C1 segment of cervical spinal cord (tissue), 14 donors: ENCODE results near the gene ANK3.
"Not testable (repeated sequence)": the region's sequence is repeated elsewhere in the genome, so short reads cannot be mapped to it uniquely, and the experiment has no call there.

Experiments used
- DNase-seq, 14 donors: peaks; one replicate each; lab custom pipeline; 2025; lab: John Stamatoyannopoulos, UW

The ANK3 gene

GRCh38 chr10:60310740-60311139, 78.9 kb downstream of the ANK3 start:
- no peak for DNase-seq

DNA sequence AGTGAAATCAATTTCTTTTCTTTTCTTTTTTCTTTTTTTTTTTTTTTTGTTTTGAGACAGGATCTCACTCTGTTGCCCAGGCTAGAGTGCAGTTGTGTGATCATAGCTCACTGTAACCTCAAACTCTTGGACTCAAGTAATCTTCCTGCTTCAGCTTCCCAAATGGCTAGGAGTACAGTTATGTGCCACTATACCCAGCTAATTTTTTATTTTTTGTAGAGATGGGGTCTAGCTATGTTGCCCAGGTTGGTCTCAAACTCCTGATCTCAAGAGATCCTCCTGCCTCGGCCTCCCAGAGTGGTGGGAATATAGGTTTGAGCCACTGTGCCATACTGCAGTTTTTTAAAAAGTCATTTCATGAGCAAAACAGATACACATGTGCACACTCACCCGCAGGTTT, 79.8 kb downstream of the ANK3 start:
- DNase-seq, result no peak

DNA sequence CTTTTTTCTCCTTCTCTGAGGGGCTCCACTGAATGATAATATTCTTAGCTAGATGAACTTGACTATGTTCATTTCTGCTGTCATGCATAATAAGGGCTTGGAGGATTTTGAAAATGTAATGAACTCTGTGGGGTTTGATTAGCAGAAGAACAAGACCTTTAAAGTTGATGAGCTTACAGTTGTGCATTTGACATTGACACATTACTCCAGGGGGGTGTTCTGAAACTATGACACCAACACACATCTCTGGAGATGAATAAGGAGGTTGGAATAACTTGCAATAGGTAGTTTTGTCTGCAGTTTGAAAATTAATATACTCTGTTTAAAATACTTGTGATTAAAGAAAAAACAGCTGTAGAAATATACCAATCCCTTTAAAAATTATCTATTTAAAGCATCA, 80.3 kb downstream of the ANK3 start:
- DNase-seq, result no peak

DNA sequence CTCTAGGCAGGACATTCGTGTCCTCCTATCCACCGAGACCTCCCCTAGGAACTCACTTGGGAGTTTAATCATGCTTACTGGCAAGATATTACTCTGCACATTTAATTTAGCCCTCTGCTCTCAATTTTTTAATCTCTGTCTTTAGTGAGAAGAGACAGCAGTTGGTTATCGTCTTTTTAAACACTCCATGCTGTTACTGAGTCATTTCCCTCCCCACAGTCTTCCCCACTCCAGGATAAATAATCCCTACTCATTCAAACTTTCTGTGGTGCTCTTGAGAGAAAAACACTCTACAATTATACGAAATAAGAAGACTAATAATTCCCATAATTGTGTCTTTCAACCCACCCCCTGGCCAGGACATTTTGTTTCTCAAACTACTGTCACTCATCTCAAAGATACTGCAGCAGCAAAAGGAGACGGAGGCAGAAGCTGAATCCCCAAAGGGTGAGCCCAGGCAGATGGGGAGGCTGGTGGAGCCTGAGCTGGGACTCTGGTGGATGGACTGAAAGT, 84.2 kb downstream of the ANK3 start:
- DNase-seq, result no peak

- DNase-seq, result no peak
Measured at GRCh38 chr10:60304829-60305379, 84.8 kb downstream of the ANK3 start.

- no peak for DNase-seq
Measured at GRCh38 chr10:60303778-60304177, 85.9 kb downstream of the ANK3 start.

DNA sequence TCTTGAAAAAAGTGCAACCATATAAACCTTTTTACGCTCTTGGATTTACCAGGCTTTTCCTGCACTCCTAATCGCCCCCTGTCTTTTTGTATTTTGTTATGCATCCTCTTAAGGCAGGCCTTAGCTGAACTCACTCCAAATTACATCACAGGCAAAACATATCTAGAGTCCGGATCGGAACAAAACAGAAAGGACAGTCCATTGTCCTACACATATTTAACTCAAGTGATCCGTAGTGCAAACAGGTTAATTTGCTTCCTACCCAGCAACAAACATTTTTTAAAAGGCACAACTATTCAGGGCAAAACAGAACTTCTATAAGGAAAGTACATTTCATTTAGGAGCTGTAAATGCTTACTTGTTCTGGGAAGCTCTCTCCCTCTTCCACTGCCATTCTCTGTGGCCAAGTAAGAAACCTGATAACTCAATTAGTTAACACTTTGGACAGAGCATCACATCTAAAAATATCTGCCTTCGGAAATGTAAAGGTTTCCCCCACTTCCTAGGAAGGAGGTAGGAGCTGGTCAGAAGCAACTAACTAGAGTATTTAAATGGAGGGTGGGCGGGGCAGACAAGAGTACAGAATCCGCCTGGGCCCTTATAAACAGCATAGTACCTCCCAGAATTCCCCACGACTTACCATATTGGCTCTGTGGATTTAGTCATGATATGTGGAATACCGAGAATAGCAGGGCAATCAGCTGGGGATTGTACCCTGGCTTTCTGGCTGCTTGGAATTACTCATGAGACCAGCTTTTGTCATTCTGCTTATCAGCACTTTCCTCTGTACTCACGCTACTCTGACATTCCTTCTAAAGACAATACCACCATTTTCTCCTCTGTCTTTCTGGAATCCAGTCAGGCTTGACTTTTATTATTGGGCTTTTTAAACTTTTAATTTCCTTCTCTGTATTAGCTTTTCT, 89.5 kb downstream of the ANK3 start:
- DNase-seq, result peak in 1 of 14 donors; percentile 62

GRCh38 chr10:60299390-60299778, 90.3 kb downstream of the ANK3 start:
- DNase-seq, result no peak

GRCh38 chr10:60298408-60299389, 91.0 kb downstream of the ANK3 start:
- peak in 1 of 14 donors; percentile 52 for DNase-seq

DNA sequence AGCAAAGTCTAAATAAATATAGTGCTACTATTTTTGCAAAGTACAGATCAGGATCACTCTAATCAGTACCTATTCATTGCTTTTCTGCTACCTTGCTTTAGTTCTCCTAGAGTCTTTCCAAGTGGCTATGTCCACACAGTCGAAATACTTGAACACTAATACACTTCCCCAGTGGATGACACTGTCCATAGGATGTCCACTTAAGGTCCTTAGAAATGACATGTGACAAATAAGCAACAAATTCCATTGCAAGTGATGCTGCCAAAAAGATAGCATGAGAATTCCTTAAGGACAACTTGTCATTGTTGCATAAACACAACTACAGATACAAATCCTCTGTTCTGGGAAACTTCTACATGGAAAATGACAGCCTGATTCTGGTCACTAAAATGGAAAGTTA, 93.6 kb downstream of the ANK3 start:
- DNase-seq, result no peak

GRCh38 chr10:60295028-60295937, 94.4 kb downstream of the ANK3 start:
- DNase-seq, result no peak

DNA sequence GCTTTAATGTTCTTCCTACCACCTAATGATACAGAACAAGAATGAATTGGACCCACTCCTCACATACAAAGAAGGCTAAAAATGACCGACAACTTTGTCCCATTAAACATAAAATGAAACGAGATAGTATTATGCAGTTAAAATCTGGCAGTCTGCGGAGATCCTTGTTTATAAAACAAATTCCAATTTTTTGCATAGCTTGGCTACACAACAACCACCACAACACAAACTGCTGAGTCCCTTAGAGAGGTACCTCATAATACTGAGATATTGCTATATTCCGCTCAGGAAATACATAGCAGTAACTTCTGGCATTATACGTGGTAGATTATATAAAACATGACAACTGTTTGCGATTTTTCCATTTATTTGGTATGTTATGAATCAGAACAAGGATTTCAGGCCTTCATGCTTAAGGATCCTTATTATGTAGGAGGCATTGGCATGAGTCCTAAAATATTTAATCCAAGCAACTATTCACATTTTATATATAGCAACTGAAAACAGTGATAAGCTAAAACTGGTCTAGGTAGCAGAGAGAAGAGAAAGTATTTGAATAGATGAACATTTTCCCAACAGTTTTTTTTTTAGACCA, 96.0 kb downstream of the ANK3 start:
- DNase-seq, result no peak

DNA sequence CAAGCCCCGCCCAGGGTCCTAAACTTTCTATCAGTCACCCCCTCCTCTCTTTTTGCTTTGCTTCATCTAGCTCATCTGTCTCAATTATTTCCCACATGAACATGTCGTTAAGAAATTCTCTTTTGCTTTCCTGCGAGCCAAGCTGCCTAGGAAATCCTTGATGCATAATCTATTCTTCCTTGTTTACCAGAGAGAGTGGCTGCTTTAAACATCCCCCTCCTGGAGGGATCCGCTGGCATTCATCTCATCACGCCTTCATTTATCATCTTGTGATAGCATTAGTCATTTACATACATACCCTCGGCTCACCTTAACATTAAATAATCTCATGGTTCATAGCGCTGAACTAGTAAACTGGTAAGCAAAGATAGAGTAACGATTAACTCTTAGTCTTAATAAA, 96.7 kb downstream of the ANK3 start:
- no peak for DNase-seq

DNA sequence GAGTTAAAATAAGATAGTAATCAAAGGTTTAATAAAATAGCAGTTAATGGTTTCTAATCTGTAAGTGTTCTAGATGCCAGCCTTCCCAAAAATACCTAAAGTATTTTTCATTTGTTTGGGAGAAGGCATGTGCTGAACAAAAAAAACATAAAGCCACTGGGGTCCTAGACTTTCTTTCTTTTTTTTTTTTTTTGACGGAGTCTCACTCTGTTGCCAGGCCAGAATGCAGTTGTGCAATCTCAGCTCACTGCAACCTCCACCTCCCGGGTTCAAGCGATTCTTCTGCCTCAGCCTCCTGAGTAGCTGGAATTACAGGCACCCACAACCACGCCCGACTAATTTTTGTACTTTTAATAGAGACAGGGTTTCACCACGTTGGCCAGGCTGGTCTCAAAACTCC, 97.1 kb downstream of the ANK3 start:
- not testable (repeated sequence) for DNase-seq

DNA sequence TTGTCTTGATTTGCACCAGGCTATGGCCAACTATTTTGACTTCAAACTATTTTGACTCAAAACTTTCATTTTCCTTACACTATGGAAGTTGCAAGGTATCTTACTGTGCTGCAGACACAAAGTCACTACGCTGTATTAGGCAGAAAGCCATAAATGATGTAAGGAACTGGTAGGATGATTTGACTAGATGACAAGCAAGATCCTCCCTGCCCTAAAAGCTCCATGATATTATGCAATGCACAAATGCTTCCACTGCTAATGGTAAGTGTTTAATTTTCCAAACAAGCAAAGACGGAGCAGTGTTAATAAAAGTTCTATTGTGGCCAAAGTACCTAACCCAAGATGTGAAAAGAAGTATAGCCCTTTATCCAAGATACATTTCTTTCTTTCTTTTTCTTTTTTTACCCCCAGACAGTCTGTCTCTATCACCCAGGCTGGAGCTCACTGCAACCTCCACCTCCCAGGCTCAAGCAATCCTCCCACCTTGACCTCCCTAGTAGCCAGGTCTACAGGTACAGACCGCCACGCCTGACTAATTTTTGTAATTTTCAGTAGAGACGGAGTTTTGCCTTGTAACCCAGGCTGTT, 98.2 kb downstream of the ANK3 start:
- DNase-seq, result no peak

DNA sequence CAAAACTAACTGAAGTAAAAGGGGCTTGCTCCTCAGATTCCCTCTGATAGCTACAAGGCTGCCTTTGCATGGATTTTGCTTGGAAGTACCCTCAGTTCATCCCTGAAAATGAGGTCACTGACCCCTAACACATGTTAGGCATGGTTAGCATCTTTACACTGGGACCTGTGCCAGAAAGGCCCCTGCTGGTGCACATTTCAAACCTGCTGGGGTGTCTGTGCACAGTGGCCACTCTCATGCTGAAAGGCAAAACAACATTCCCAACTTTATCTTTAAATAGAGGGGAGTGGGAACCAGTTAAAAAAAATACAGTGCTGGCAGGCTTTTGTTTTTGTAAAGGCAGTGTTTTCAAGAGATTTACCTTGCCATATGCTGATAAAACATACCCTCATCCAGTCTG, 99.1 kb downstream of the ANK3 start:
- DNase-seq, result no peak

DNA sequence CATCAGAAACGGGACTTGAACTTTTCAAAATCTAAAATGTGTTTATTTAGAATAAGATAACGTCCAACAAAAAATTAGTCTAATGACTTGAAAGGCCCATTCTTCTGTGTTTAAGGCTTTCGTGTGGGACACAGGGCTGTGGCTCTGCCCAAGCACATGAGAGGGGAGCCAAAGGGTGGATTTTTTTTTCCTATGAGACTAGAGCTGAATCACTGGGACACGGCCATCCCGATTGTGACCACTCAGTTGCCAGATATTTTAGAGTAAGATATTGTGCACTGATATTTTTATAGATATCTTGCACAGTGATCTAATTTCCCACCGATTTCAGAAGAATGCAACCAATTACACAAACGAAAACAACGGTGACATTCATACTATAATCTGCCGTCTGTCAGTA, 99.9 kb downstream of the ANK3 start:
- no peak for DNase-seq

GRCh38 chr10:60288256-60288655, 101.4 kb downstream of the ANK3 start:
- DNase-seq, result no peak

DNA sequence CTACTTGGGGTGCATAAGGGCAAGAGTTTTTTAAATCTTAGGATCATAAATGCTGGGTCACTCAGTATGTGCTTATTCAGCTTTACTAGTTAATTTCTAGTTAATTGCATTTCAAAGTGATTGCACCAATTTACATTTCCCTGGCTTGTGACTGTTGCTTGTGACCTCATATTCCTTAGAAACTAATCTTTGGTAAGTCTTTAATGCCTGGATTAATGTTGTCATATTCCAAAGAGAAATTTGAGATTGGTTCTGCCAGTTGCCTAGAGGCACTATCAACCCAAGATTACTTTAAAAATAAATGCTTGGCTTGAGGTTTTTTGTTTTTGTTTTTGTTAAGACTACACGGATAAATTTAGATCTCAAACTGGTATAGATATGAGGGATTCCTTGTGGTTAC, 103.1 kb downstream of the ANK3 start:
- no peak for DNase-seq

DNA sequence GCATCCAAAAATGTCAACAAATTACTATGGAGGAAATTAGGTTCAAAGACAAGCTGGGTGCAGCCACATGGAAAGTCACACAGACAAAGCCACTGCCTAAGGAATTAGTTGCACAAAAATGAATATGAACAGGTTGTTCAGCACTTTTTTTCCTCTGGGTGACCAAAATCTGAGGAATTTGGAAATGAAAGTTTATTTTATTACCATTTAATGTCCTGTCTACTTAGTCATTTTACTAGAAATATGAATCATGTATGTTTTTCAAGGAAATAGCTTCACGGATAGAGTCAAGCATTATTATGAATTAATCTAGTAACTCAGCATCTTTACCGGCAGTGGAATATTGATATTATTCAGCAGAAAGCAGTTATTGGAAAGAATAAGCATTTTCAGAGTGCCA, 106.3 kb downstream of the ANK3 start:
- no peak for DNase-seq
